ENCODE results near the gene AZIN2.

The AZIN2 gene

GRCh38 chr1:33157131-33157530 is 76.2 kb downstream of the AZIN2 start:
- no peak for DNase-seq

GRCh38 chr1:33158366-33158765 is 77.4 kb downstream of the AZIN2 start:
- no peak for DNase-seq

- no peak for DNase-seq
Measured at GRCh38 chr1:33159577-33159976, 78.6 kb downstream of the AZIN2 start.

GRCh38 chr1:33161061-33161681 is 80.2 kb downstream of the AZIN2 start:
- DNase-seq = no peak

GRCh38 chr1:33162141-33162540 is 81.2 kb downstream of the AZIN2 start:
- no peak for DNase-seq

GRCh38 chr1:33163621-33164519 is 82.9 kb downstream of the AZIN2 start:
- DNase-seq = no peak

- no peak for DNase-seq
Measured at GRCh38 chr1:33165209-33165608, 84.3 kb downstream of the AZIN2 start.

- no peak for DNase-seq
Measured at GRCh38 chr1:33165809-33166208, 84.9 kb downstream of the AZIN2 start.

- DNase-seq = no peak
Measured at GRCh38 chr1:33167650-33168447, 86.9 kb downstream of the AZIN2 start.

- no peak for DNase-seq
Measured at GRCh38 chr1:33168556-33169289, 87.8 kb downstream of the AZIN2 start.

GRCh38 chr1:33169290-33170055 is 88.5 kb downstream of the AZIN2 start:
- no peak for DNase-seq

Measured in NCI-H526 treated with DMSO at 0.1 percent for 48 hours (cell line).